K562 (cell line): ENCODE measurements around the gene DAGLA. TPM values are rescaled to one million over a fixed set of nuclear protein-coding genes. Genes with fewer than 3 reads are reported as not detected.
A peak's percentile ranks its signal among the peaks of the same experiment; 100 is the strongest.

Experiments used
- C11orf30 ChIP-seq: fragments of 450-650 bp; IDR thresholded peaks from 2 replicates; pipeline ENCODE4 v1.6.1; 2016; ENCODE audit warnings: low read depth, mild to moderate bottlenecking
- CBX1 ChIP-seq: sonication (generic); IDR thresholded peaks from 2 replicates; pipeline ENCODE4 v1.6.1; 2016; ENCODE audit warnings: antibody characterized with exemption, low read depth, mild to moderate bottlenecking
- HDAC1 ChIP-seq, 2 experiments: fragments of 450-650 bp; IDR thresholded peaks; 2 replicates each; pipeline ENCODE4 v1.6.1; 2016 to 2017; ENCODE audit warnings: inconsistent platforms in 1 of 2, mild to moderate bottlenecking in 1 of 2, moderate library complexity in 1 of 2
- HMGN3 ChIP-seq: IDR thresholded peaks from 2 replicates; pipeline ENCODE4 v1.6.1; 2011; ENCODE audit warnings: borderline replicate concordance, low read depth, mild to moderate bottlenecking, mixed read lengths, low read length; ENCODE audit not compliant: insufficient read length; ENCODE audit errors: extremely low read depth
- HOXB6 ChIP-seq: fragments of 250-450 bp; sonication (Bioruptor Pico); IDR thresholded peaks from 2 replicates; pipeline ENCODE4 v1.5.1; 2022; ENCODE audit warnings: mild to moderate bottlenecking, borderline replicate concordance
- MCM3 ChIP-seq: fragments of 450-650 bp; IDR thresholded peaks from 2 replicates; pipeline ENCODE4 v1.6.1; 2016
- NCOA6 ChIP-seq: fragments of 450-650 bp; IDR thresholded peaks from 2 replicates; pipeline ENCODE4 v1.6.1; 2017; ENCODE audit warnings: mild to moderate bottlenecking
- NFIX ChIP-seq: fragments of 250-450 bp; sonication (Bioruptor Pico); IDR thresholded peaks from 2 replicates; pipeline ENCODE4 v1.4.0; 2020; ENCODE audit warnings: low read depth, mild to moderate bottlenecking, moderate library complexity
- RBM39 ChIP-seq: fragments of 200-400 bp; formaldehyde crosslinking; optimal IDR thresholded peaks from 2 replicates; pipeline ENCODE3; 2018; ENCODE audit warnings: low read depth, low read length
- SETDB1 ChIP-seq: IDR thresholded peaks from one replicate; pipeline ENCODE4 v1.6.1; 2012; ENCODE audit warnings: low read length, control low read depth, inconsistent platforms
- SP1 ChIP-seq: sonication (generic); formaldehyde crosslinking; IDR thresholded peaks from 2 replicates; pipeline ENCODE4 v1.8.1; 2022; ENCODE audit warnings: mild to moderate bottlenecking, missing genetic modification reagents
- TBL1XR1 ChIP-seq, 2 experiments: IDR thresholded peaks; 2 replicates each; pipeline ENCODE4 v1.6.1; 2012; ENCODE audit warnings: improper control_type of control experiment in 2 of 2, low read length in 2 of 2, mild to moderate bottlenecking in 1 of 2
- ZBTB26 ChIP-seq: fragments of 450-650 bp; formaldehyde crosslinking; IDR thresholded peaks from 2 replicates; pipeline ENCODE4 v1.4.0; 2022; ENCODE audit warnings: missing genetic modification characterization
- ZC3H8 ChIP-seq: fragments of 450-650 bp; IDR thresholded peaks from 2 replicates; pipeline ENCODE4 v1.6.1; 2017
- ZNF347 ChIP-seq: fragments of 450-650 bp; formaldehyde crosslinking; IDR thresholded peaks from 2 replicates; pipeline ENCODE4 v1.4.0; 2020; ENCODE audit warnings: low read depth, mild to moderate bottlenecking, moderate library complexity
- ZNF609 ChIP-seq: sonication (generic); formaldehyde crosslinking; IDR thresholded peaks from 2 replicates; pipeline ENCODE4 v1.8.1; 2023; ENCODE audit warnings: missing genetic modification reagents, mild to moderate bottlenecking, borderline replicate concordance
- ZNF707 ChIP-seq: fragments of 250-450 bp; sonication (Bioruptor Pico); conservative IDR thresholded peaks from 2 replicates; pipeline ENCODE4 v1.8.0; 2022; ENCODE audit warnings: inconsistent platforms, mild to moderate bottlenecking, moderate library complexity
- polyA plus RNA-seq, 8 experiments: library from polyadenylated mRNA; depleted of rRNA in 4 of 8; stranded (reverse) in 5 of 8; unstranded in 3 of 8; fragments of >200 nt; fragmentation: Nextera tagmentation in 2 of 8; fragmentation: Illumina TruSeq in 1 of 8; extraction: Ambion mirVana in 2 of 8; extraction: Trizol in 1 of 8; gene quantifications; 2 replicates each; pipeline versions ENCODE4 v1.2.1 to v1.2.3, GENCODE V29; 2011 to 2014; ENCODE audit warnings: inconsistent platforms in 1 of 8, missing spikeins in 1 of 8
- total RNA-seq, 7 experiments: library from RNA; depleted of rRNA in 6 of 7; stranded (reverse); fragments of >200 nt in 6 of 7; fragmentation: Illumina TruSeq in 2 of 7; extraction: Trizol in 2 of 7; gene quantifications; 2 replicates each; pipeline versions ENCODE4 v1.2.1 to v1.2.3, GENCODE V29; 2011 to 2021; ENCODE audit warnings: low replicate concordance in 1 of 7
- TF ChIP-seq, protein P1 (sequence below): fragments of 250-450 bp; sonication (Bioruptor Pico); IDR thresholded peaks from 2 replicates; pipeline ENCODE4 v1.5.0; 2021

The DAGLA gene
- total and polyA plus RNA-seq, 9 of the 15 experiments (the other 6 are each of a cell fraction or from before 2014, with no cell fraction given) = 0.03 to 0.16 (median 0.04) TPM; not detected in 4

GRCh38 chr11:61776561-61777075 is 96.4 kb downstream of the DAGLA start (continued):
- TF ChIP-seq SETDB1 (no peak), ZNF707 (no peak), ZNF347 (CRISPR knock-in tag) (no peak), ZBTB26 (CRISPR knock-in tag) (no peak), HMGN3 (no peak), NCOA6 (no peak), C11orf30 (no peak), HOXB6 (CRISPR knock-in tag) (no peak), HDAC1 (IDR thresholded peaks at IDR 0.05) (no peak), SP1 (no peak), CBX1 (0 out of 2 replicates have a peak, but pooled peaks have one; percentile 14), NFIX (no peak), TBL1XR1 (IDR thresholded peaks at IDR 0.05; ENCODE audit: low read length in 2 of 2) (peak in 1 of 2 experiments; percentile 48; a peak in 1 of 4 replicates), RBM39 (no peak), ZNF609 (CRISPR knock-in tag) (no peak), MCM3 (no peak), ZC3H8 (no peak)
- TF ChIP-seq, protein P1, sequence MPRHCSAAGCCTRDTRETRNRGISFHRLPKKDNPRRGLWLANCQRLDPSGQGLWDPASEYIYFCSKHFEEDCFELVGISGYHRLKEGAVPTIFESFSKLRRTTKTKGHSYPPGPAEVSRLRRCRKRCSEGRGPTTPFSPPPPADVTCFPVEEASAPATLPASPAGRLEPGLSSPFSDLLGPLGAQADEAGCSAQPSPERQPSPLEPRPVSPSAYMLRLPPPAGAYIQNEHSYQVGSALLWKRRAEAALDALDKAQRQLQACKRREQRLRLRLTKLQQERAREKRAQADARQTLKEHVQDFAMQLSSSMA (CRISPR knock-in tag) = no peak
